OCI-LY1 (cell line): ENCODE results near the gene SPATA31D3.

Source experiments
- H2AFZ ChIP-seq: fragments of 200-600 bp; sonication (generic), shearing (Covaris generic); 2 replicates; pipeline ENCODE4 v1.6.0; 2014; ENCODE audit warnings: antibody characterized with exemption, mild to moderate bottlenecking, low read length
- H3F3A ChIP-seq: fragments of 200-600 bp; sonication (generic), shearing (Covaris generic); 2 replicates; pipeline ENCODE4 v1.6.0; 2014; ENCODE audit warnings: mild to moderate bottlenecking, antibody characterized with exemption, low read length, moderate library complexity; ENCODE audit not compliant: insufficient read depth
- H3K27ac ChIP-seq: fragments of 200-600 bp; sonication (generic); 2 replicates; pipeline ENCODE4 v1.5.1; 2014; ENCODE audit warnings: low read length, mixed run types, mild to moderate bottlenecking, low read depth; ENCODE audit not compliant: poor library complexity, severe bottlenecking
- H3K27me3 ChIP-seq: fragments of 200-600 bp; sonication (generic); 2 replicates; pipeline ENCODE4 v1.6.0; 2014; ENCODE audit warnings: antibody characterized with exemption, mild to moderate bottlenecking, low read length, moderate library complexity; ENCODE audit not compliant: insufficient read depth
- H3K36me3 ChIP-seq: fragments of 200-600 bp; sonication (generic); 2 replicates; pipeline ENCODE4 v1.6.1; 2014; ENCODE audit warnings: mild to moderate bottlenecking, antibody characterized with exemption, low read length, moderate library complexity, mixed read lengths; ENCODE audit not compliant: insufficient read depth
- H3K4me1 ChIP-seq: fragments of 200-600 bp; sonication (generic); 2 replicates; pipeline ENCODE4 v1.5.1; 2014; ENCODE audit warnings: mild to moderate bottlenecking, low read length, moderate library complexity; ENCODE audit not compliant: insufficient read depth, severe bottlenecking
- H3K4me2 ChIP-seq: fragments of 200-600 bp; sonication (generic), shearing (Covaris generic); 2 replicates; pipeline ENCODE4 v1.6.1; 2014; ENCODE audit warnings: low read length
- H3K4me3 ChIP-seq: fragments of 200-600 bp; sonication (generic); 2 replicates; pipeline ENCODE4 v1.5.1; 2014; ENCODE audit warnings: low read length, low read depth, mild to moderate bottlenecking, mixed read lengths; ENCODE audit not compliant: poor library complexity, severe bottlenecking
- H3K79me2 ChIP-seq: fragments of 200-600 bp; shearing (Covaris generic); 2 replicates; pipeline ENCODE4 v1.6.1; 2016; ENCODE audit warnings: mixed run types, low read length, mixed read lengths; ENCODE audit not compliant: insufficient read depth
- H3K9ac ChIP-seq: fragments of 200-600 bp; sonication (generic), shearing (Covaris generic); 2 replicates; pipeline ENCODE4 v1.6.1; 2014; ENCODE audit warnings: mild to moderate bottlenecking, low read length, mixed read lengths
- H3K9me2 ChIP-seq: fragments of 200-600 bp; sonication (generic), shearing (Covaris generic); 2 replicates; pipeline ENCODE4 v1.6.1; 2014; ENCODE audit warnings: low read depth, mild to moderate bottlenecking, low read length, mixed read lengths
- H3K9me3 ChIP-seq: fragments of 200-600 bp; shearing (Covaris generic); 2 replicates; pipeline ENCODE4 v1.6.1; 2014; ENCODE audit warnings: low read length, mixed read lengths
- H4K20me1 ChIP-seq: fragments of 200-600 bp; sonication (generic), shearing (Covaris generic); 2 replicates; pipeline ENCODE4 v1.6.0; 2016; ENCODE audit warnings: mild to moderate bottlenecking, low read length; ENCODE audit not compliant: insufficient read depth
- EZH2 ChIP-seq: fragments of 200-600 bp; sonication (generic), shearing (Covaris generic); IDR thresholded peaks from 2 replicates; pipeline ENCODE4 v1.8.0; 2017; ENCODE audit warnings: borderline replicate concordance, mixed run types, mild to moderate bottlenecking, antibody characterized with exemption, low read length, moderate library complexity, mixed read lengths
- TF ChIP-seq, protein P1 (sequence below): fragments of 200-600 bp; sonication (generic), shearing (Covaris generic); IDR thresholded peaks from 2 replicates; pipeline ENCODE4 v1.5.1; 2017; ENCODE audit warnings: mild to moderate bottlenecking, antibody characterized with exemption, low read length, moderate library complexity, mixed read lengths

Gene SPATA31D3

DNA sequence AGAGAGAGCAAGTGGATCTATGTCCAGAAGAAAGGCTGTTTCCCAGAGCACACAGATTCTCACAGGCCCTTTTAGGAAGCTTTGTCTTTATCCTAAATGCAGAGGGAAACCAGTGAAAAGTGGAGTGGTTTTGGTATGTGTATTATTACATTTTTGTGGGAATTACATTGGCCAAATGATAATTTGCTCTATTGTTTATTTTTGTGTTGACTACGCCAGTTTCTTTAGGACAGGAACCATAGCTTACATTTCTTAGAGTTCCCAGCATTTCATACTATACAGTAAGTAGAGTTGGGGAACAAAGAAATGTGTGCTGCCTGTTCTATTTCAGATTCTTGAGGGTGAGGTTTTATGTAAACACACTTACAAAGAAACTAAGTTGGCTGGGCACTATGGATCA lies 44.4 kb upstream of the SPATA31D3 start:
- no peak for TF ChIP-seq EZH2
- TF ChIP-seq, protein P1, sequence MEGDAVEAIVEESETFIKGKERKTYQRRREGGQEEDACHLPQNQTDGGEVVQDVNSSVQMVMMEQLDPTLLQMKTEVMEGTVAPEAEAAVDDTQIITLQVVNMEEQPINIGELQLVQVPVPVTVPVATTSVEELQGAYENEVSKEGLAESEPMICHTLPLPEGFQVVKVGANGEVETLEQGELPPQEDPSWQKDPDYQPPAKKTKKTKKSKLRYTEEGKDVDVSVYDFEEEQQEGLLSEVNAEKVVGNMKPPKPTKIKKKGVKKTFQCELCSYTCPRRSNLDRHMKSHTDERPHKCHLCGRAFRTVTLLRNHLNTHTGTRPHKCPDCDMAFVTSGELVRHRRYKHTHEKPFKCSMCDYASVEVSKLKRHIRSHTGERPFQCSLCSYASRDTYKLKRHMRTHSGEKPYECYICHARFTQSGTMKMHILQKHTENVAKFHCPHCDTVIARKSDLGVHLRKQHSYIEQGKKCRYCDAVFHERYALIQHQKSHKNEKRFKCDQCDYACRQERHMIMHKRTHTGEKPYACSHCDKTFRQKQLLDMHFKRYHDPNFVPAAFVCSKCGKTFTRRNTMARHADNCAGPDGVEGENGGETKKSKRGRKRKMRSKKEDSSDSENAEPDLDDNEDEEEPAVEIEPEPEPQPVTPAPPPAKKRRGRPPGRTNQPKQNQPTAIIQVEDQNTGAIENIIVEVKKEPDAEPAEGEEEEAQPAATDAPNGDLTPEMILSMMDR: no peak
- no peaks in the 10 kb centered on the region for H3K4me1 ChIP-seq
- H3K9me3 ChIP-seq: no peaks in the 10 kb centered on the region
- H3K79me2 ChIP-seq: no peaks in the 10 kb centered on the region
- H3K27me3 ChIP-seq: no peaks in the 10 kb centered on the region
- no peak overlapping the region for H3K4me3 ChIP-seq
- H2AFZ ChIP-seq: no peak overlapping the region
- H3K4me2 ChIP-seq: no peak overlapping the region
- H3K27ac ChIP-seq: no peak overlapping the region
- H3K9me2 ChIP-seq: no peaks in the 10 kb centered on the region
- no peaks in the 10 kb centered on the region for H3K36me3 ChIP-seq
- H3F3A ChIP-seq: no peaks in the 10 kb centered on the region
- H4K20me1 ChIP-seq: no peaks in the 10 kb centered on the region
- no peak overlapping the region for H3K9ac ChIP-seq

DNA sequence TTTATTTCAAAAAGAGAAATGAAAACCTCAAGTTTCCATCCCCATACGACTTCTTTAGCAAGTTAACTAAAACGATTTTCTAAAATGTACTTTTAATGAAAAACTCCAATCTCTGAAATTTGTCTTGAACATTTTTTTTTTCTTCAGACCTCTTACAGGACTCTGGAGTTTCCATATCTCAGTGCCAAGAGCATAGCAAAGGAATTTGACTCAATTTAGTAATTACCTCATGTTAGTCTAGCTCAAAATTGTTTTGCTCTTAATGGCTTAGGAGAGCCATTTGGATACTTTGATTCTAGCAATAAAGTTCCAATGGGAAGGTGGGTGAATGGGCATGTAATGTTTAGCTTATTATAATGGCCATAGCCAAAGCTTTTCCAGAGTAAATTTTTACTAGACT lies 41.1 kb upstream of the SPATA31D3 start:
- Histone ChIP-seq H3K4me3 (no peak overlapping the region), H3K36me3 (no peaks in the 10 kb centered on the region), H3K79me2 (no peaks in the 10 kb centered on the region), H3K27me3 (no peaks in the 10 kb centered on the region), H3F3A (no peaks in the 10 kb centered on the region), H3K4me2 (no peak overlapping the region), H3K4me1 (no peaks in the 10 kb centered on the region), H3K9me2 (no peaks in the 10 kb centered on the region), H3K9me3 (no peaks in the 10 kb centered on the region), H2AFZ (no peak overlapping the region), H3K27ac (no peak overlapping the region), H3K9ac (no peak overlapping the region), H4K20me1 (no peaks in the 10 kb centered on the region)
- TF ChIP-seq EZH2: no peak
- TF ChIP-seq, protein P1: no peak

DNA sequence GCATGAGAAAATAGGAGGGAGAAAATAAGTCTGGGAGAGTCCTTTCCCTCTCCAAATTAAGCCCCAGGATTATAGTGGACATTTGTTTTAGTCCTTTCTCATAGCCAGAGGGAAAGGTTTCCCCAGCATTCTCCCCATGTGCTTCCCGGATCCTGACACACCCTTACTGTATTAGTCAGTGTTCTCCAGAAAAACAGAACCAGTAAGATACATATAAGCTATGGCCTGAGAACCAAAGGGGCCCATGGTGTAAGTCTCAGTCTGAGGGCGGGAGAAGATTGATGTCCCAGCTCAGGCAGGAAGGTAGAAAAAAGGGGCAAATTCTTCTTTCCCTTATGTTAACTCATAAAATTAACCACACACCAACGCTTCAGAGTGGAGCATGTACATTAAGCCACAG lies 40.7 kb upstream of the SPATA31D3 start:
- Histone ChIP-seq H3F3A (no peaks in the 10 kb centered on the region), H3K4me2 (no peak overlapping the region), H3K79me2 (no peaks in the 10 kb centered on the region), H4K20me1 (no peaks in the 10 kb centered on the region), H3K9ac (no peak overlapping the region), H3K4me1 (no peaks in the 10 kb centered on the region), H3K4me3 (no peak overlapping the region), H2AFZ (no peak overlapping the region), H3K9me2 (no peaks in the 10 kb centered on the region), H3K27me3 (no peaks in the 10 kb centered on the region), H3K27ac (no peak overlapping the region), H3K36me3 (no peaks in the 10 kb centered on the region), H3K9me3 (no peaks in the 10 kb centered on the region)
- TF ChIP-seq, protein P1: no peak
